ENCODE measurements around the gene EIF5A. TPM values are rescaled to one million over a fixed set of nuclear protein-coding genes. Genes with fewer than 3 reads are reported as not detected.
A peak's percentile ranks its signal among the peaks of the same experiment; 100 is the strongest.

EIF5A gene
- total and polyA plus RNA-seq, 8 donors, result 86.9 to 438 (median 163) TPM

GRCh38 chr17:7293816-7294613 is 13.4 kb upstream of the EIF5A start:
- H3K4me3 ChIP-seq, result peak overlapping the region; percentile 32 to 50 (median 34)
- TF ChIP-seq CTCF (IDR thresholded peaks at IDR 0.05) (no peak), POLR2AphosphoS5 (IDR thresholded peaks at IDR 0.05) (no peak), POLR2A (IDR thresholded peaks at IDR 0.05) (no peak), EP300 (IDR thresholded peaks at IDR 0.05) (no peak)
- H3K4me1 ChIP-seq, result peaks cover 31 to 51% (median 44%) of the 10 kb centered on the region in 4 donors
- WGBS, 5 donors, result 4 to 15% (median 8%) methylated on average over 9 to 71 of the region's 75 CpGs
- DNase-seq, result peak; percentile 61 to 74
- H3K9me3 ChIP-seq, result no peaks in the 10 kb centered on the region
- peaks cover 0 to 92% (median 28%) of the 10 kb centered on the region in 3 donors for H3K27me3 ChIP-seq
- intact Hi-C loops (cut with DNase I; ENCODE audit: low total_unique reads), result no loop called here
- H3K27ac ChIP-seq, result peak overlapping the region in 1 of 5 donors; percentile 68
- no peaks in the 10 kb centered on the region for H3K36me3 ChIP-seq

GRCh38 chr17:7294614-7295153 is 12.7 kb upstream of the EIF5A start, which contains the start of gene YBX2:
YBX2 (minus strand) TSS chr17:7294639; CDS start chr17:7294500, 139 bp downstream.
- TF ChIP-seq POLR2AphosphoS5 (IDR thresholded peaks at IDR 0.05), result peak in 1 of 3 donors; percentile 39
- TF ChIP-seq POLR2A (IDR thresholded peaks at IDR 0.05), result no peak
- Histone ChIP-seq H3K4me1 (peaks cover 31 to 51% (median 44%) of the 10 kb centered on the region in 4 donors), H3K4me3 (peak within 1 kb of the TSS; percentile 32 to 50 (median 34)), H3K9me3 (no peaks in the 10 kb centered on the region), H3K27ac (peak within 1 kb of the TSS in 4 of 5 donors; percentile 1 to 68 (median 42)), H3K27me3 (peaks cover 0 to 85% (median 28%) of the 10 kb centered on the region in 3 donors), H3K36me3 (no peaks in the 10 kb centered on the region)
- DNase-seq, result peak; percentile 85 to 94
- WGBS, 5 donors, result 0 to 7% (median 1%) methylated on average over 25 to 53 of the region's 57 CpGs
- intact Hi-C loops (cut with DNase I; ENCODE audit: low total_unique reads), result no loop called here

DNA sequence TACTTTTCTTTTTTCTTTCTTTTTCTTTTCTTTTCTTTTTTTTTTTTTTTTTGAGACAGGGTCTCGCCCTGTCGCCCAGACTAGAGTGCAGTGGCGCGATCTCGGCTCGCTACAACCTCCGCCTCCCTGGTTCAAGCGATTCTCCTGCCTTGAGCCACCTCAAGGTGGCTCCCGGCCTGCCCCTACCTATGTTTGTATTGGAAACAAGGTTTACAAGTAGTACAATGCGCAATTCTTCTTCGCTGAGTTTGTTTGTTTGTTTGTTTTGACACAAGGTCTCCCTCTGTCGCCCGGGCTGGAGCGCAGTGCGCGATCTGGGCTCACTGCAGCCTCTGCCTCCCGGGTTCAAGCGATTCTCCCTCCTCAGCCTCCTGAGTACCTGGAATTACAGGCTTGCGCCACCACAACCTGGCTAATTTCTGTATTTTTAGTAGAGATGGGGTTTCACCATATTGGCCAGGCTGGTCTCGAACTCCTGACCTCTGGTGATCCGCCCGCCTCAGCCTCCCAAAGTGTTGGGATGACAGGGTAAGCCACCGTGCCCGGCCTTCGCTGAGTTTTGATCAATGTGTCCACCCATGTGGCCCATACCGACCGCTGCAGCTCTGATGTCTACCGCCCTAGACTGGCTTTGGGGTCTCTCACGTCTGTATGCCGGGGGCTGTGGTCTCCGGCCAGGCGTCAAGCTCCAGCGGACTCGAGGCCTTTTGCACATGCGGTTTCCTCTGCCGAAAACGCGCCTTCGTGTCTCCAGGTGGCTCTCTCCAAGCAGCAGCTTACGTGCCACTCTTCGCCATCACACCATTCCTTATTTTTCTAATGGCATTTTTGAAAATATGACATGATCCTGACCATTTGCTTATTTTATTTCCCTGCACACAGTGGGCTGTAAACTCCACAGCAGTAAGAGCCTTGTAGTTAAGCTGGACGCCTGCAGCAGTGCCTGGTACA is 11.9 kb upstream of the EIF5A start:
- TF ChIP-seq CTCF (IDR thresholded peaks at IDR 0.05) (no peak), POLR2AphosphoS5 (IDR thresholded peaks at IDR 0.05) (no peak), EP300 (IDR thresholded peaks at IDR 0.05) (no peak), POLR2A (IDR thresholded peaks at IDR 0.05) (no peak)

GRCh38 chr17:7296189-7296861 is 11.1 kb upstream of the EIF5A start:
- no peak for TF ChIP-seq EP300 (IDR thresholded peaks at IDR 0.05)
- no peak for TF ChIP-seq POLR2A (IDR thresholded peaks at IDR 0.05)
- peak in 5 of 7 experiments; percentile 84 to 97 (median 94) for TF ChIP-seq CTCF (IDR thresholded peaks at IDR 0.05)
- peak in 2 of 3 donors; percentile 64 to 76 for TF ChIP-seq POLR2AphosphoS5 (IDR thresholded peaks at IDR 0.05)
- peaks cover 31 to 51% (median 44%) of the 10 kb centered on the region in 4 donors for H3K4me1 ChIP-seq
- H3K27ac ChIP-seq, result peak overlapping the region in 4 of 5 donors; percentile 0 to 68 (median 51)
- 2 to 8% (median 2%) methylated on average over 31 to 51 of the region's 51 CpGs for WGBS, 5 donors
- peak; percentile 85 to 95 for DNase-seq
- H3K36me3 ChIP-seq, result no peaks in the 10 kb centered on the region
- peak overlapping the region; percentile 2 to 25 (median 14) for H3K4me3 ChIP-seq
- H3K27me3 ChIP-seq, result peaks cover 0 to 70% (median 28%) of the 10 kb centered on the region in 3 donors
- intact Hi-C loops (cut with DNase I; ENCODE audit: low total_unique reads), result no loop called here
- no peaks in the 10 kb centered on the region for H3K9me3 ChIP-seq

More for the DNA sequence above, 11.9 kb upstream of the EIF5A start:
- H3K27me3 ChIP-seq, result peaks cover 0 to 78% (median 28%) of the 10 kb centered on the region in 3 donors
- H3K9me3 ChIP-seq, result no peaks in the 10 kb centered on the region
- peak overlapping the region; percentile 32 to 50 (median 34) for H3K4me3 ChIP-seq
- 52 to 65% (median 57%) methylated on average over 42 of the region's 42 CpGs for WGBS, 5 donors
- H3K27ac ChIP-seq, result peak overlapping the region; percentile 26 to 68 (median 57)
- DNase-seq, result no peak
- peaks cover 31 to 51% (median 44%) of the 10 kb centered on the region in 4 donors for H3K4me1 ChIP-seq
- no peaks in the 10 kb centered on the region for H3K36me3 ChIP-seq
- intact Hi-C loops (cut with DNase I; ENCODE audit: low total_unique reads), result no loop called here
